Upper lobe of left lung (tissue), 6 donors: Measurements from ENCODE around the gene B3GALT6. TPM values are rescaled to one million over a fixed set of nuclear protein-coding genes. Genes with fewer than 3 reads are reported as not detected.

Experiments used
- ATAC-seq, 2 donors: fragments of 200-7000 bp; cut with Tn5 transposase; one replicate each; pipeline ENCODE4 v1.9.1; 2022; ENCODE audit warnings: mild to moderate bottlenecking in 2 of 2, moderate library complexity in 2 of 2; ENCODE audit not compliant: low FRiP score in 2 of 2
- DNase-seq, 2 donors: peaks; one replicate each; pipeline ENCODE4 v3.0.0-alpha.2; 2019 to 2020
- H3K27ac ChIP-seq, 4 donors: fragments of 200-600 bp; sonication (generic); one replicate each; pipeline ENCODE4 v1.5.1; 2016 to 2019
- H3K27me3 ChIP-seq, 4 donors: fragments of 200-600 bp; sonication (generic); one replicate each; pipeline ENCODE4 v1.5.1; 2017 to 2019
- H3K36me3 ChIP-seq, 4 donors: fragments of 200-600 bp; sonication (generic); one replicate each; pipeline ENCODE4 v1.5.1; 2016 to 2019
- H3K4me1 ChIP-seq, 4 donors: fragments of 200-600 bp; sonication (generic); one replicate each; pipeline ENCODE4 v1.5.1; 2018 to 2019
- H3K4me3 ChIP-seq, 4 donors: fragments of 200-600 bp; sonication (generic); one replicate each; pipeline ENCODE4 v1.5.1; 2017 to 2019; ENCODE audit warnings: mild to moderate bottlenecking in 2 of 4, moderate library complexity in 1 of 4
- H3K9me3 ChIP-seq, 4 donors: fragments of 200-600 bp; sonication (generic); one replicate each; pipeline ENCODE4 v1.5.1; 2018 to 2019
- CTCF ChIP-seq, 6 experiments: fragments of 450-650 bp in 4 of 6; fragments of 200-600 bp in 2 of 6; sonication (generic) in 2 of 6; IDR thresholded peaks; one replicate each; pipeline ENCODE4 v1.5.1; 2016 to 2019; ENCODE audit warnings: antibody characterized with exemption in 6 of 6
- EP300 ChIP-seq, 4 donors: sonication (generic); formaldehyde crosslinking; IDR thresholded peaks; one replicate each; pipeline ENCODE4 v1.5.1; 2017; ENCODE audit warnings: antibody characterized with exemption in 4 of 4, control low read depth in 2 of 4
- POLR2A ChIP-seq, 4 donors: fragments of 450-650 bp; IDR thresholded peaks; one replicate each; pipeline ENCODE4 v1.5.1; 2016 to 2017; ENCODE audit warnings: antibody characterized with exemption in 4 of 4, mild to moderate bottlenecking in 2 of 4
- POLR2AphosphoS5 ChIP-seq, 2 donors: sonication (generic); formaldehyde crosslinking; IDR thresholded peaks; one replicate each; pipeline ENCODE4 v1.5.1; 2017; ENCODE audit warnings: antibody characterized with exemption in 2 of 2
- WGBS, 2 donors: methylation state at CpG; one replicate each; pipeline ENCODE4 v1.1.5; 2017 to 2018; 5-methylcytosine and 5-hydroxymethylcytosine counted together
- total RNA-seq, 6 donors: library from RNA; depleted of rRNA in 4 of 6; stranded (reverse); fragments of >200 nt in 4 of 6; gene quantifications; one replicate each; pipeline versions ENCODE4 v1.1.0 to v1.2.1, GENCODE V29; 2016 to 2021
- donor health status: DM: no; HTN: no; CAD: no; lungs with moderate emphysema.
- donor health status: DM: no; HTN: yes; CAD: no; lungs with severe emphysema.

Gene B3GALT6
- total RNA-seq, 6 donors from 2014 or later, result 15.2 to 31.3 (median 19.9) TPM

GRCh38 chr1:1232796-1233566 is 944 bp downstream of the B3GALT6 start:
- ATAC-seq, result no peak
- H3K36me3 ChIP-seq, result peaks cover 6 to 10% (median 8%) of the 10 kb centered on the region in 4 donors
- no peak overlapping the region for H3K27ac ChIP-seq
- no peak for TF ChIP-seq CTCF (IDR thresholded peaks at IDR 0.05)
- TF ChIP-seq POLR2AphosphoS5 (IDR thresholded peaks at IDR 0.05), result no peak
- TF ChIP-seq POLR2A (IDR thresholded peaks at IDR 0.05), result no peak
- no peak for TF ChIP-seq EP300 (IDR thresholded peaks at IDR 0.05)
- DNase-seq, result peak in 1 of 2 donors; percentile 89
- H3K9me3 ChIP-seq, result peaks cover 0 to 3% (median 0%) of the 10 kb centered on the region in 4 donors
- H3K4me3 ChIP-seq, result peak overlapping the region in 3 of 4 donors; percentile 49 to 97 (median 83)
- 80 to 87% methylated on average over 44 to 70 of the region's 98 CpGs for WGBS, 2 donors
- H3K4me1 ChIP-seq, result peaks cover 32 to 63% (median 39%) of the 10 kb centered on the region in 4 donors
- peaks cover 0 to 8% (median 2%) of the 10 kb centered on the region in 4 donors for H3K27me3 ChIP-seq

GRCh38 chr1:1233567-1233892 is 1.5 kb downstream of the B3GALT6 start:
- TF ChIP-seq POLR2AphosphoS5 (IDR thresholded peaks at IDR 0.05), result no peak
- TF ChIP-seq EP300 (IDR thresholded peaks at IDR 0.05), result no peak
- TF ChIP-seq POLR2A (IDR thresholded peaks at IDR 0.05), result no peak
- TF ChIP-seq CTCF (IDR thresholded peaks at IDR 0.05), result no peak
- Histone ChIP-seq H3K9me3 (peaks cover 0 to 3% (median 0%) of the 10 kb centered on the region in 4 donors), H3K27ac (no peak overlapping the region), H3K4me3 (no peak overlapping the region), H3K27me3 (peaks cover 0 to 13% (median 4%) of the 10 kb centered on the region in 4 donors), H3K36me3 (peaks cover under 1 to 5% (median 3%) of the 10 kb centered on the region in 4 donors), H3K4me1 (peaks cover 32 to 68% (median 39%) of the 10 kb centered on the region in 4 donors)
- no peak for DNase-seq
- 96 to 97% methylated on average over 15 of the region's 15 CpGs for WGBS, 2 donors
- no peak for ATAC-seq

DNA sequence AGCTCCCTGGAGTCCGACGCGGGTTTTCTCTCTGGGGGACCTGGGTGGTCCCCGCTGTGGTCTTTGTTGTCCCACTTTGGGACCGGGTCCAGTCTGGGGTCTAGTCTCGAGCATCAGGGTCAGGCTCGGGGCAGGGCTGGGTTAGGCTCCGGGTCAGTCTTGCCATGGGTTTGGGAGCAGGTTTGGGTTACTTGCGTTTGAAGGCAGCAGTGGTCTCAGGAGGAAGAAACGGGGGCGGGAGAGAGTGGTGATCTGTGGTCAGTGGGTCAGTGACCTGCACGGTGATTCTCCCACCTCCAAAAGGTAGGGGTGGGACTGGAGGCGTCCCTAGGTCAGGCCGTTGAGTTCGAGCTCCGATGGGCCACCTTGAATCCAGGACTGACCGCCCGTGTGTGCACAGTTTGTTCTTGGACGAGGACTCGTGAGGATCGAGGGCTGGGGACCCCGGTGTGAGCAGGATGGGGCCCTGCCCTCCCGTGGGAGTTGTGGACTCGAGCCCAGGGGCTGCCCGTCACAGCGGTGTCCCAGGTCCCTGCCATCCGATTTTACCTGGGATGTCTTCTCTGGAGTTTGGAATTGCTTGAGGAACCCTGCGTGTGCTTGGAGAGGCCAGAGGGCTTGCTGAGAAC is 2.3 kb downstream of the B3GALT6 start:
- Histone ChIP-seq H3K4me1 (peaks cover 32 to 66% (median 39%) of the 10 kb centered on the region in 4 donors), H3K4me3 (no peak overlapping the region), H3K27me3 (peaks cover 0 to 20% (median 8%) of the 10 kb centered on the region in 4 donors), H3K36me3 (no peaks in the 10 kb centered on the region), H3K9me3 (peaks cover 0 to 3% (median 0%) of the 10 kb centered on the region in 4 donors), H3K27ac (no peak overlapping the region)
- no peak for ATAC-seq
- peak in 1 of 2 donors; percentile 45 for DNase-seq
- 95 to 96% methylated on average over 21 to 27 of the region's 28 CpGs for WGBS, 2 donors
- TF ChIP-seq POLR2AphosphoS5 (IDR thresholded peaks at IDR 0.05), result no peak
- TF ChIP-seq EP300 (IDR thresholded peaks at IDR 0.05), result no peak
- no peak for TF ChIP-seq POLR2A (IDR thresholded peaks at IDR 0.05)
- no peak for TF ChIP-seq CTCF (IDR thresholded peaks at IDR 0.05)

- no peak for TF ChIP-seq EP300 (IDR thresholded peaks at IDR 0.05)
- no peak for TF ChIP-seq CTCF (IDR thresholded peaks at IDR 0.05)
- no peak for TF ChIP-seq POLR2AphosphoS5 (IDR thresholded peaks at IDR 0.05)
- DNase-seq (peak in 1 of 2 donors; percentile 80), ATAC-seq (no peak)
- peaks cover 24 to 57% (median 31%) of the 10 kb centered on the region in 4 donors for H3K4me1 ChIP-seq
- peaks cover 0 to 29% (median 11%) of the 10 kb centered on the region in 4 donors for H3K27me3 ChIP-seq
- no peak overlapping the region for H3K4me3 ChIP-seq
- 90 to 97% methylated on average over 20 to 27 of the region's 27 CpGs for WGBS, 2 donors
- H3K36me3 ChIP-seq, result no peaks in the 10 kb centered on the region
- H3K9me3 ChIP-seq, result peaks cover 0 to 3% (median 0%) of the 10 kb centered on the region in 4 donors
- H3K27ac ChIP-seq, result no peak overlapping the region
These were observed 3.1 kb downstream of the B3GALT6 start for GRCh38 chr1:1235016-1235744.
